A549 (cell line): ENCODE results near the gene SLC2A13. TPM values are rescaled to one million over a fixed set of nuclear protein-coding genes. Genes with fewer than 3 reads are reported as not detected.

ENCODE experiments used
- ATAC-seq, 2 experiments: fragments of 200-7000 bp in 1 of 2; fragments of >200 bp in 1 of 2; cut with Nextera tagmentation in 1 of 2; cut with Tn5 transposase in 1 of 2; 3 replicates each; pipeline versions ENCODE4 v1.8.0 to v1.9.1; 2018 to 2020; ENCODE audit warnings: mild to moderate bottlenecking in 1 of 2, moderate library complexity in 1 of 2
- CTCF ChIA-PET: fragments of 300-600 bp; sonication (Branson Sonifier 250); formaldehyde crosslinking; extraction: SDS; loops from one replicate; lab custom pipeline; 2021; ENCODE audit warnings: antibody characterized with exemption, inconsistent platforms; lab: Yijun Ruan, JAX
- POLR2A ChIA-PET: fragments of 350-600 bp; formaldehyde crosslinking; extraction: SDS; loops from one replicate; lab custom pipeline; 2021; ENCODE audit warnings: antibody characterized with exemption, inconsistent platforms; lab: Yijun Ruan, JAX
- DNase-seq, 2 experiments: peaks; one replicate each; pipeline versions ENCODE4 v3.0.0 to v3.0.0-alpha.2; 2011 to 2016; ENCODE audit warnings: low read depth in 1 of 2, low spot score in 1 of 2
- FAIRE-seq: peaks from 2 replicates; lab custom pipeline; 2011; peaks lifted over from hg19 to GRCh38; lab: Jason Lieb, UNC
- H3K27ac ChIP-seq, 2 experiments: fragments of >200 bp; sonication (Bioruptor Twin); formaldehyde crosslinking; 3 replicates each; pipeline ENCODE4 v1.5.1; 2016 to 2017
- H3K4me1 ChIP-seq: fragments of >200 bp; sonication (Bioruptor Twin); formaldehyde crosslinking; 3 replicates; pipeline ENCODE4 v1.6.1; 2016
- H3K4me2 ChIP-seq: fragments of >200 bp; sonication (Bioruptor Twin); formaldehyde crosslinking; 3 replicates; pipeline ENCODE4 v1.6.1; 2016
- H3K4me3 ChIP-seq: fragments of >200 bp; sonication (Bioruptor Twin); formaldehyde crosslinking; 3 replicates; pipeline ENCODE4 v1.5.1; 2016
- H3K9me3 ChIP-seq: fragments of >200 bp; sonication (Bioruptor Twin); formaldehyde crosslinking; 3 replicates; pipeline ENCODE4 v1.6.1; 2016
- BCL3 ChIP-seq: fragments of >200 bp; sonication (Bioruptor Twin); formaldehyde crosslinking; IDR thresholded peaks from 3 replicates; pipeline ENCODE4 v1.6.1; 2016
- CBX2 ChIP-seq: fragments of 200-600 bp; sonication (generic); IDR thresholded peaks from 2 replicates; pipeline ENCODE4 v1.6.1; 2016; ENCODE audit warnings: low read depth, mild to moderate bottlenecking, borderline replicate concordance
- CHD2 ChIP-seq: fragments of 150-350 bp; IDR thresholded peaks from 2 replicates; pipeline ENCODE4 v1.6.1; 2014; ENCODE audit warnings: low read length; ENCODE audit not compliant: partially characterized antibody
- CTCF ChIP-seq: fragments of >200 bp; sonication (Bioruptor Twin); formaldehyde crosslinking; IDR thresholded peaks from 3 replicates; pipeline ENCODE4 v1.5.1; 2016
- EHMT2 ChIP-seq: fragments of 200-600 bp; sonication (generic); IDR thresholded peaks from 2 replicates; pipeline ENCODE4 v1.6.1; 2016; ENCODE audit warnings: antibody characterized with exemption, low read depth, mild to moderate bottlenecking, moderate library complexity
- ESRRA ChIP-seq: fragments of 150-350 bp; IDR thresholded peaks from 2 replicates; pipeline ENCODE4 v1.6.1; 2014; ENCODE audit warnings: mild to moderate bottlenecking, low read length, borderline replicate concordance
- FOSB ChIP-seq: fragments of 250-450 bp; sonication (Bioruptor Pico); IDR thresholded peaks from 2 replicates; pipeline ENCODE4 v1.5.0; 2020; ENCODE audit warnings: mild to moderate bottlenecking, moderate library complexity
- FOSL2 ChIP-seq, 2 experiments: fragments of 450-650 bp in 1 of 2; fragments of >200 bp in 1 of 2; sonication (Bioruptor Twin) in 1 of 2; formaldehyde crosslinking; IDR thresholded peaks; 2 replicates each; pipeline versions ENCODE4 v1.5.0 to v1.6.1; 2016 to 2020; ENCODE audit warnings: mild to moderate bottlenecking in 1 of 2, moderate library complexity in 1 of 2
- HDAC2 ChIP-seq: fragments of 200-600 bp; sonication (generic); IDR thresholded peaks from 2 replicates; pipeline ENCODE4 v1.6.1; 2016
- HES2 ChIP-seq: fragments of >200 bp; sonication (Bioruptor Twin); formaldehyde crosslinking; IDR thresholded peaks from 2 replicates; pipeline ENCODE4 v1.6.1; 2016
- HMGXB4 ChIP-seq: fragments of 250-450 bp; sonication (Bioruptor Pico); IDR thresholded peaks from 2 replicates; pipeline ENCODE4 v1.5.0; 2021; ENCODE audit warnings: mild to moderate bottlenecking, moderate library complexity, borderline replicate concordance
- HOXA7 ChIP-seq: fragments of 250-450 bp; sonication (Bioruptor Pico); IDR thresholded peaks from 2 replicates; pipeline ENCODE4 v1.5.0; 2020; ENCODE audit warnings: mild to moderate bottlenecking, moderate library complexity
- HOXB5 ChIP-seq: fragments of 250-450 bp; sonication (Bioruptor Pico); IDR thresholded peaks from 2 replicates; pipeline ENCODE4 v1.5.0; 2020; ENCODE audit warnings: mild to moderate bottlenecking, moderate library complexity
- JUN ChIP-seq, 2 experiments: fragments of >200 bp; sonication (Bioruptor Twin); formaldehyde crosslinking; IDR thresholded peaks; 2 replicates in 1 of 2; 3 replicates in 1 of 2; pipeline ENCODE4 v1.6.1; 2016 to 2017
- MAZ ChIP-seq: fragments of 150-350 bp; IDR thresholded peaks from 2 replicates; pipeline ENCODE4 v1.6.1; 2014; ENCODE audit warnings: antibody characterized with exemption, low read depth, low read length, borderline replicate concordance
- MYC ChIP-seq: IDR thresholded peaks from 2 replicates; pipeline ENCODE4 v1.6.1; 2012; ENCODE audit warnings: mild to moderate bottlenecking, inconsistent platforms, low read length, improper control_type of control experiment, borderline replicate concordance
- NPAS2 ChIP-seq: fragments of 250-450 bp; sonication (Bioruptor Pico); IDR thresholded peaks from 2 replicates; pipeline ENCODE4 v1.8.0; 2022; ENCODE audit warnings: mild to moderate bottlenecking, moderate library complexity, borderline replicate concordance
- PBX3 ChIP-seq: IDR thresholded peaks from 2 replicates; pipeline ENCODE4 v1.6.1; 2012
- POLR2A ChIP-seq: IDR thresholded peaks from 2 replicates; pipeline ENCODE4 v1.6.1; 2012; ENCODE audit warnings: mild to moderate bottlenecking, low read length
- RAD21 ChIP-seq, 2 experiments: fragments of >200 bp in 1 of 2; sonication (Bioruptor Twin) in 1 of 2; formaldehyde crosslinking in 1 of 2; IDR thresholded peaks in 1 of 2; conservative IDR thresholded peaks in 1 of 2; 2 replicates in 1 of 2; 3 replicates in 1 of 2; pipeline ENCODE4 v1.6.1; 2012 to 2018; ENCODE audit warnings: inconsistent platforms in 1 of 2
- RCOR1 ChIP-seq: fragments of 150-350 bp; IDR thresholded peaks from 2 replicates; pipeline ENCODE4 v1.6.1; 2014; ENCODE audit warnings: antibody characterized with exemption, low read length, low read depth
- SMC3 ChIP-seq: fragments of >200 bp; sonication (Bioruptor Twin); formaldehyde crosslinking; IDR thresholded peaks from 3 replicates; pipeline ENCODE4 v1.6.1; 2018; ENCODE audit warnings: inconsistent platforms
- TFCP2L1 ChIP-seq: fragments of 250-450 bp; sonication (Bioruptor Pico); IDR thresholded peaks from 2 replicates; pipeline ENCODE4 v1.5.0; 2021; ENCODE audit warnings: mild to moderate bottlenecking
- USF2 ChIP-seq: fragments of 450-650 bp; IDR thresholded peaks from 2 replicates; pipeline ENCODE4 v1.6.1; 2014; ENCODE audit warnings: antibody characterized with exemption
- WGBS: methylation state at CpG from one replicate; pipeline ENCODE4 v1.1.6; 2017; ENCODE audit errors: missing lambda C conversion rate; 5-methylcytosine and 5-hydroxymethylcytosine counted together
- polyA plus RNA-seq, 4 experiments: library from polyadenylated mRNA; depleted of rRNA in 3 of 4; stranded (reverse); fragments of >200 nt; fragmentation: RNase III in 1 of 4; extraction: RNeasy Plus Mini Kit Qiagen cat#74134 plus additional on column Dnase treatment in 1 of 4; gene quantifications; 2 replicates in 3 of 4; 3 replicates in 1 of 4; pipeline ENCODE4 v1.2.3, GENCODE V29; 2011 to 2017

The SLC2A13 gene
- polyA plus RNA-seq, 2 of the 4 experiments (the other 2 are of a cell fraction) = 4.5 to 8.2 TPM

GRCh38 chr12:39966721-39967120, 139.2 kb downstream of the SLC2A13 start:
- no peaks in the 10 kb centered on the region for H3K4me1 ChIP-seq
- POLR2A ChIA-PET = no interaction called here
- no peak for FAIRE-seq
- H3K27ac ChIP-seq = no peak overlapping the region
- CTCF ChIA-PET = no interaction called here
- 82% methylated on average over 2 of the region's 2 CpGs for WGBS
- TF ChIP-seq JUN (IDR thresholded peaks at IDR 0.05) = no peak
- no peak for TF ChIP-seq USF2
- no peak for TF ChIP-seq ESRRA
- no peak for TF ChIP-seq CHD2
- TF ChIP-seq EHMT2 = no peak
- TF ChIP-seq BCL3 = no peak
- no peak for TF ChIP-seq HOXA7 (CRISPR knock-in tag)
- TF ChIP-seq FOSL2 (IDR thresholded peaks at IDR 0.05) = no peak
- no peak for TF ChIP-seq FOSL2 (CRISPR knock-in tag; IDR thresholded peaks at IDR 0.05)
- TF ChIP-seq FOSB (CRISPR knock-in tag) = no peak
- TF ChIP-seq POLR2A = no peak
- no peak for TF ChIP-seq MYC
- TF ChIP-seq PBX3 = no peak
- TF ChIP-seq RAD21 (conservative IDR thresholded peaks at IDR 0.05 in 1 of 2, IDR thresholded peaks at IDR 0.05 in 1 of 2) = no peak
- TF ChIP-seq TFCP2L1 (CRISPR knock-in tag) = no peak
- TF ChIP-seq CTCF = no peak
- TF ChIP-seq HOXB5 = no peak
- TF ChIP-seq HES2 = no peak
- TF ChIP-seq HMGXB4 (CRISPR knock-in tag) = no peak
- no peak for TF ChIP-seq CBX2
- no peak for TF ChIP-seq SMC3
- H3K4me2 ChIP-seq = no peak overlapping the region
- DNase-seq = no peak
- no peak for ATAC-seq
- no peak overlapping the region for H3K4me3 ChIP-seq
- H3K9me3 ChIP-seq = no peaks in the 10 kb centered on the region

GRCh38 chr12:39966256-39966655, 139.6 kb downstream of the SLC2A13 start:
- H3K4me3 ChIP-seq = no peak overlapping the region
- 50% methylated on average over 2 of the region's 2 CpGs for WGBS
- CTCF ChIA-PET = no interaction called here
- FAIRE-seq = no peak
- no peak overlapping the region for H3K27ac ChIP-seq
- no peak for TF ChIP-seq RCOR1
- no peak for TF ChIP-seq NPAS2
- no peak for TF ChIP-seq HES2
- TF ChIP-seq HDAC2 = no peak
- no peak for TF ChIP-seq HOXA7 (CRISPR knock-in tag)
- TF ChIP-seq MAZ = no peak
- H3K9me3 ChIP-seq = no peaks in the 10 kb centered on the region
- POLR2A ChIA-PET = no interaction called here
- DNase-seq = no peak
- no peaks in the 10 kb centered on the region for H3K4me1 ChIP-seq
- ATAC-seq = no peak
- no peak overlapping the region for H3K4me2 ChIP-seq
